Kidney (tissue), 11 donors: ENCODE measurements around the gene PGA4. TPM values are rescaled to one million over a fixed set of nuclear protein-coding genes. Genes with fewer than 3 reads are reported as not detected.
A peak's percentile ranks its signal among the peaks of the same experiment; 100 is the strongest.
"Not testable (repeated sequence)": the region's sequence is repeated elsewhere in the genome, so short reads cannot be mapped to it uniquely, and the experiment has no call there.

Experiments
- DNase-seq, 5 donors: peaks; one replicate each; pipeline ENCODE4 v3.0.0-alpha.2; 2013 to 2020
- FAIRE-seq: peaks from 2 replicates; lab custom pipeline; 2012; peaks lifted over from hg19 to GRCh38; lab: Jason Lieb, UNC
- H3K27ac ChIP-seq, 2 donors: one replicate each; pipeline ENCODE4 v1.7.0; 2013; ENCODE audit warnings: low read depth in 2 of 2, low read length in 2 of 2, inconsistent platforms in 1 of 2
- H3K27me3 ChIP-seq: one replicate; pipeline ENCODE4 v1.7.1; 2013; ENCODE audit warnings: low read length, inconsistent platforms; ENCODE audit not compliant: control insufficient read depth, insufficient read depth
- H3K36me3 ChIP-seq, 3 donors: one replicate each; pipeline versions ENCODE4 v1.7.0 to v1.7.1; 2013; ENCODE audit warnings: low read length in 3 of 3, control low read depth in 1 of 3, inconsistent platforms in 1 of 3; ENCODE audit not compliant: insufficient read depth in 3 of 3, control insufficient read depth in 2 of 3
- H3K4me1 ChIP-seq, 3 donors: one replicate each; pipeline versions ENCODE4 v1.7.0 to v1.7.1; 2013; ENCODE audit warnings: low read length in 3 of 3, inconsistent platforms in 1 of 3, low read depth in 1 of 3; ENCODE audit not compliant: control insufficient read depth in 2 of 3, insufficient read depth in 2 of 3
- H3K4me3 ChIP-seq, 3 donors: one replicate each; pipeline versions ENCODE4 v1.7.0 to v1.8.1; 2013; ENCODE audit warnings: low read length in 3 of 3, control low read depth in 1 of 3, inconsistent platforms in 1 of 3
- H3K9ac ChIP-seq, 3 donors: one replicate each; pipeline versions ENCODE4 v1.7.0 to v1.7.1; 2013; ENCODE audit warnings: low read length in 3 of 3, control low read depth in 1 of 3, inconsistent platforms in 1 of 3
- H3K9me3 ChIP-seq, 3 donors: one replicate each; pipeline versions ENCODE4 v1.7.0 to v1.7.1; 2013; ENCODE audit warnings: low read length in 3 of 3, control low read depth in 1 of 3, inconsistent platforms in 1 of 3; ENCODE audit not compliant: control insufficient read depth in 2 of 3, insufficient read depth in 1 of 3
- intact Hi-C: fragments of 100-400 bp; cut with DNase I; formaldehyde crosslinking; loops from one replicate; pipeline ENCODE4 v1.11.1; 2022
- polyA plus RNA-seq: library from polyadenylated mRNA; stranded (reverse); fragments of 350-450 nt; fragmentation: Illumina TruSeq; extraction: RNeasy Lipid Tissue Mini Kit (QIAGEN cat#74804); gene quantifications from one replicate; pipeline ENCODE4 v1.2.3, GENCODE V29; 2014; ENCODE audit warnings: low read depth, low replicate concordance; ENCODE audit not compliant: insufficient read depth
- total RNA-seq: library from RNA; stranded (reverse); fragmentation: NEBNext Ultra II Directional; extraction: Animal tissue kit (Norgen Biotek cat#: 25700); gene quantifications from one replicate; pipeline ENCODE4 v1.2.1, GENCODE V29; 2021
- donor health status: control.
- donor health status: control.
- donor health status: DM: yes; HTN: yes; CAD: no.
- donor health status: Normal renal cell carcinoma (clear cell type).

The PGA4 gene
- total and polyA plus RNA-seq, 2 donors from 2014 or later: not detected

- intact Hi-C loops, H3K9me3 ChIP-seq, H3K4me1 ChIP-seq, FAIRE-seq, H3K4me3 ChIP-seq, DNase-seq, H3K9ac ChIP-seq, H3K36me3 ChIP-seq, H3K27me3 ChIP-seq, H3K27ac ChIP-seq: not testable (repeated sequence)
Observed at GRCh38 chr11:61245284-61245964, 23.3 kb downstream of the PGA4 start.

- H3K27me3 ChIP-seq, H3K9me3 ChIP-seq, H3K9ac ChIP-seq, H3K4me3 ChIP-seq, H3K4me1 ChIP-seq, intact Hi-C loops, H3K27ac ChIP-seq, FAIRE-seq, H3K36me3 ChIP-seq, DNase-seq: not testable (repeated sequence)
Observed at GRCh38 chr11:61248071-61248470, 25.9 kb downstream of the PGA4 start.

- H3K27me3 ChIP-seq, FAIRE-seq, H3K9me3 ChIP-seq, H3K9ac ChIP-seq, H3K27ac ChIP-seq, H3K4me3 ChIP-seq, H3K4me1 ChIP-seq, intact Hi-C loops, H3K36me3 ChIP-seq: not testable (repeated sequence)
- DNase-seq: peak in 1 of 5 donors; percentile 11
Observed at GRCh38 chr11:61249201-61249600, 27.1 kb downstream of the PGA4 start.

- H3K27me3 ChIP-seq, H3K27ac ChIP-seq, H3K4me3 ChIP-seq, intact Hi-C loops, DNase-seq, FAIRE-seq, H3K4me1 ChIP-seq, H3K9me3 ChIP-seq, H3K36me3 ChIP-seq, H3K9ac ChIP-seq: not testable (repeated sequence)
Observed at GRCh38 chr11:61250796-61251765, 28.9 kb downstream of the PGA4 start.

GRCh38 chr11:61252332-61252731 lies 30.2 kb downstream of the PGA4 start:
- FAIRE-seq, intact Hi-C loops: not testable (repeated sequence)

More at GRCh38 chr11:61252332-61252731, 30.2 kb downstream of the PGA4 start:
- not testable (repeated sequence) for H3K4me1 ChIP-seq, H3K9ac ChIP-seq, H3K27me3 ChIP-seq, H3K36me3 ChIP-seq, H3K27ac ChIP-seq, H3K4me3 ChIP-seq, DNase-seq, H3K9me3 ChIP-seq
